CD14-positive monocyte (primary cell): ENCODE measurements around the gene WDR86. TPM values are rescaled to one million over a fixed set of nuclear protein-coding genes. Genes with fewer than 3 reads are reported as not detected.

Experiments used
- DNase-seq, 3 donors: peaks; one replicate each; pipeline ENCODE4 v3.0.0-alpha.2; 2011 to 2022
- H2AFZ ChIP-seq: 2 replicates; pipeline ENCODE4 v1.6.0; 2012; ENCODE audit warnings: mild to moderate bottlenecking, low read depth, low read length, inconsistent platforms; ENCODE audit not compliant: insufficient read depth, poor library complexity, severe bottlenecking
- H3K27ac ChIP-seq, 2 donors: 1 replicate in 1 of 2; 2 replicates in 1 of 2; pipeline ENCODE4 v1.5.1; 2012 to 2013; ENCODE audit warnings: low read length in 2 of 2, control low read depth in 1 of 2, inconsistent platforms in 1 of 2, low read depth in 1 of 2, mild to moderate bottlenecking in 1 of 2
- H3K27me3 ChIP-seq, 2 donors: one replicate each; pipeline versions ENCODE4 v1.6.0 to v1.6.1; 2011 to 2013; ENCODE audit warnings: low read length in 2 of 2; ENCODE audit not compliant: control insufficient read depth in 2 of 2, insufficient read depth in 2 of 2
- H3K36me3 ChIP-seq, 2 donors: replicated peaks in 1 of 2; 1 replicate in 1 of 2; 2 replicates in 1 of 2; pipeline versions ENCODE4 v1.5.1 to v1.6.1; 2012 to 2013; ENCODE audit warnings: low read length in 2 of 2, control low read depth in 1 of 2, inconsistent platforms in 1 of 2, mild to moderate bottlenecking in 1 of 2; ENCODE audit not compliant: insufficient read depth in 2 of 2, control insufficient read depth in 1 of 2
- H3K4me1 ChIP-seq, 2 donors: 1 replicate in 1 of 2; 2 replicates in 1 of 2; pipeline versions ENCODE4 v1.5.1 to v1.6.1; 2012 to 2013; ENCODE audit warnings: low read length in 2 of 2, control low read depth in 1 of 2, inconsistent platforms in 1 of 2, mild to moderate bottlenecking in 1 of 2, moderate library complexity in 1 of 2; ENCODE audit not compliant: insufficient read depth in 2 of 2, control insufficient read depth in 1 of 2
- H3K4me2 ChIP-seq: replicated peaks from 2 replicates; pipeline ENCODE3; 2012; ENCODE audit warnings: low read length, moderate library complexity, mild to moderate bottlenecking; ENCODE audit not compliant: poor library complexity, severe bottlenecking; ENCODE audit errors: extremely low read depth
- H3K4me3 ChIP-seq, 3 experiments: fragments of 200-600 bp in 1 of 3; sonication (generic) in 1 of 3; replicated peaks in 1 of 3; 1 replicate in 2 of 3; 2 replicates in 1 of 3; pipeline ENCODE4 v1.5.1; 2011 to 2013; ENCODE audit warnings: low read length in 3 of 3, mild to moderate bottlenecking in 3 of 3, control low read depth in 2 of 3, low read depth in 2 of 3, inconsistent platforms in 1 of 3, moderate library complexity in 1 of 3
- H3K79me2 ChIP-seq: 2 replicates; pipeline ENCODE4 v1.6.0; 2012; ENCODE audit warnings: mild to moderate bottlenecking, control low read depth, inconsistent platforms, low read length, moderate library complexity; ENCODE audit not compliant: insufficient read depth
- H3K9ac ChIP-seq: 2 replicates; pipeline ENCODE4 v1.6.0; 2017; ENCODE audit warnings: low read length, mild to moderate bottlenecking; ENCODE audit not compliant: insufficient read depth, poor library complexity, severe bottlenecking
- H3K9me3 ChIP-seq, 2 donors: replicated peaks in 1 of 2; 1 replicate in 1 of 2; 2 replicates in 1 of 2; pipeline versions ENCODE4 v1.5.1 to v1.6.1; 2012 to 2013; ENCODE audit warnings: low read length in 2 of 2, control low read depth in 1 of 2; ENCODE audit not compliant: control insufficient read depth in 1 of 2, insufficient read depth in 1 of 2
- H4K20me1 ChIP-seq: 2 replicates; pipeline ENCODE4 v1.6.0; 2012; ENCODE audit warnings: mild to moderate bottlenecking, low read length, control low read depth, moderate library complexity; ENCODE audit not compliant: insufficient read depth
- H3K27ac Mint-ChIP-seq, 7 donors: one replicate each; pipeline ENCODE4 v1.8.0; 2020; ENCODE audit warnings: mild to moderate bottlenecking in 7 of 7, mixed read lengths in 7 of 7, moderate library complexity in 6 of 7, inconsistent platforms in 2 of 7
- H3K27me3 Mint-ChIP-seq, 3 donors: one replicate each; pipeline ENCODE4 v1.8.0; 2021 to 2022; ENCODE audit warnings: low read depth in 3 of 3, mild to moderate bottlenecking in 3 of 3, mixed read lengths in 3 of 3, moderate library complexity in 3 of 3, inconsistent platforms in 1 of 3
- H3K36me3 Mint-ChIP-seq, 2 donors: one replicate each; pipeline ENCODE4 v1.8.0; 2020; ENCODE audit warnings: mixed read lengths in 2 of 2, inconsistent platforms in 1 of 2, mild to moderate bottlenecking in 1 of 2
- H3K4me1 Mint-ChIP-seq: one replicate; pipeline ENCODE4 v1.8.0; 2020; ENCODE audit warnings: mild to moderate bottlenecking, mixed read lengths
- H3K4me3 Mint-ChIP-seq, 2 donors: one replicate each; pipeline ENCODE4 v1.8.0; 2020; ENCODE audit warnings: mild to moderate bottlenecking in 2 of 2, mixed read lengths in 2 of 2, moderate library complexity in 1 of 2
- H3K9me3 Mint-ChIP-seq, 7 donors: one replicate each; pipeline ENCODE4 v1.8.0; 2020 to 2022; ENCODE audit warnings: mixed read lengths in 7 of 7, mild to moderate bottlenecking in 6 of 7, moderate library complexity in 6 of 7, inconsistent platforms in 2 of 7
- WGBS: methylation state at CpG from one replicate; pipeline ENCODE4 v1.1.5; 2013; ENCODE audit warnings: missing lambda C conversion rate; ENCODE audit not compliant: insufficient coverage; 5-methylcytosine and 5-hydroxymethylcytosine counted together
- intact Hi-C, 2 donors: fragments of 100-400 bp; cut with micrococcal nuclease; formaldehyde crosslinking; loops; one replicate each; pipeline versions ENCODE4 v1.15.0 to v1.15.1; 2023
- polyA plus RNA-seq, 3 donors: library from polyadenylated mRNA; depleted of rRNA in 1 of 3; unstranded in 2 of 3; stranded (reverse) in 1 of 3; fragments of 300-500 nt in 2 of 3; fragments of >200 nt in 1 of 3; fragmentation: Illumina TruSeq in 2 of 3; gene quantifications; 1 replicate in 2 of 3; 2 replicates in 1 of 3; pipeline ENCODE4 v1.2.3, GENCODE V29; 2012 to 2021
- TF ChIP-seq, protein P1 (sequence below): fragments of 200-600 bp; IDR thresholded peaks from one replicate; pipeline ENCODE4 v1.8.0; 2022; ENCODE audit warnings: antibody characterized with exemption, mild to moderate bottlenecking

WDR86 gene
- polyA plus RNA-seq, 3 donors, result 0.11 to 0.30 (median 0.24) TPM

- Histone ChIP-seq H3K27me3 (no peaks in the 10 kb centered on the region), H2AFZ (no peak overlapping the region), H3K9ac (no peak overlapping the region), H4K20me1 (no peaks in the 10 kb centered on the region), H3K4me1 (peaks cover 12 to 13% of the 10 kb centered on the region in 2 donors), H3K36me3 (no peaks in the 10 kb centered on the region), H3K4me3 (no peak overlapping the region), H3K27ac (no peak overlapping the region), H3K79me2 (no peaks in the 10 kb centered on the region), H3K9me3 (peaks cover 0 to 4% of the 10 kb centered on the region in 2 donors), H3K4me2 (no peak overlapping the region)
- H3K9me3 Mint-ChIP-seq, result peaks cover 0 to 7% (median 3%) of the 10 kb centered on the region in 7 donors
- H3K27ac Mint-ChIP-seq, result no peak overlapping the region
- intact Hi-C loops, result no loop called here
- no peaks in the 10 kb centered on the region for H3K36me3 Mint-ChIP-seq
- peaks cover 21% of the 10 kb centered on the region for H3K4me1 Mint-ChIP-seq
- no peak for DNase-seq
- H3K27me3 Mint-ChIP-seq, result peaks cover 25 to 29% (median 26%) of the 10 kb centered on the region in 3 donors
- H3K4me3 Mint-ChIP-seq, result no peak overlapping the region
- TF ChIP-seq, protein P1, sequence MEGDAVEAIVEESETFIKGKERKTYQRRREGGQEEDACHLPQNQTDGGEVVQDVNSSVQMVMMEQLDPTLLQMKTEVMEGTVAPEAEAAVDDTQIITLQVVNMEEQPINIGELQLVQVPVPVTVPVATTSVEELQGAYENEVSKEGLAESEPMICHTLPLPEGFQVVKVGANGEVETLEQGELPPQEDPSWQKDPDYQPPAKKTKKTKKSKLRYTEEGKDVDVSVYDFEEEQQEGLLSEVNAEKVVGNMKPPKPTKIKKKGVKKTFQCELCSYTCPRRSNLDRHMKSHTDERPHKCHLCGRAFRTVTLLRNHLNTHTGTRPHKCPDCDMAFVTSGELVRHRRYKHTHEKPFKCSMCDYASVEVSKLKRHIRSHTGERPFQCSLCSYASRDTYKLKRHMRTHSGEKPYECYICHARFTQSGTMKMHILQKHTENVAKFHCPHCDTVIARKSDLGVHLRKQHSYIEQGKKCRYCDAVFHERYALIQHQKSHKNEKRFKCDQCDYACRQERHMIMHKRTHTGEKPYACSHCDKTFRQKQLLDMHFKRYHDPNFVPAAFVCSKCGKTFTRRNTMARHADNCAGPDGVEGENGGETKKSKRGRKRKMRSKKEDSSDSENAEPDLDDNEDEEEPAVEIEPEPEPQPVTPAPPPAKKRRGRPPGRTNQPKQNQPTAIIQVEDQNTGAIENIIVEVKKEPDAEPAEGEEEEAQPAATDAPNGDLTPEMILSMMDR, result no peak
- 94% methylated on average over 7 of the region's 8 CpGs for WGBS
Observed at GRCh38 chr7:151392002-151392401, 17.8 kb downstream of the WDR86 start.

- peaks cover 21% of the 10 kb centered on the region for H3K4me1 Mint-ChIP-seq
- Histone ChIP-seq H3K27me3 (no peaks in the 10 kb centered on the region), H3K36me3 (no peaks in the 10 kb centered on the region), H3K4me3 (no peak overlapping the region), H3K4me1 (peaks cover 12 to 13% of the 10 kb centered on the region in 2 donors), H3K9me3 (no peaks in the 10 kb centered on the region), H3K79me2 (no peaks in the 10 kb centered on the region), H3K27ac (no peak overlapping the region), H3K4me2 (no peak overlapping the region), H4K20me1 (no peaks in the 10 kb centered on the region), H3K9ac (no peak overlapping the region), H2AFZ (no peak overlapping the region)
- TF ChIP-seq, protein P1, result no peak
- intact Hi-C loops, result no loop called here
- no peak overlapping the region for H3K27ac Mint-ChIP-seq
- 98% methylated on average over 5 of the region's 9 CpGs for WGBS
- peaks cover 0 to 5% (median 0%) of the 10 kb centered on the region in 7 donors for H3K9me3 Mint-ChIP-seq
- H3K27me3 Mint-ChIP-seq, result peaks cover 25 to 29% (median 29%) of the 10 kb centered on the region in 3 donors
- H3K36me3 Mint-ChIP-seq, result no peaks in the 10 kb centered on the region
- H3K4me3 Mint-ChIP-seq, result no peak overlapping the region
- no peak for DNase-seq
Observed at GRCh38 chr7:151391358-151391730, 18.5 kb downstream of the WDR86 start.
